ENCODE results near the gene EPHA10.

The EPHA10 gene

DNA sequence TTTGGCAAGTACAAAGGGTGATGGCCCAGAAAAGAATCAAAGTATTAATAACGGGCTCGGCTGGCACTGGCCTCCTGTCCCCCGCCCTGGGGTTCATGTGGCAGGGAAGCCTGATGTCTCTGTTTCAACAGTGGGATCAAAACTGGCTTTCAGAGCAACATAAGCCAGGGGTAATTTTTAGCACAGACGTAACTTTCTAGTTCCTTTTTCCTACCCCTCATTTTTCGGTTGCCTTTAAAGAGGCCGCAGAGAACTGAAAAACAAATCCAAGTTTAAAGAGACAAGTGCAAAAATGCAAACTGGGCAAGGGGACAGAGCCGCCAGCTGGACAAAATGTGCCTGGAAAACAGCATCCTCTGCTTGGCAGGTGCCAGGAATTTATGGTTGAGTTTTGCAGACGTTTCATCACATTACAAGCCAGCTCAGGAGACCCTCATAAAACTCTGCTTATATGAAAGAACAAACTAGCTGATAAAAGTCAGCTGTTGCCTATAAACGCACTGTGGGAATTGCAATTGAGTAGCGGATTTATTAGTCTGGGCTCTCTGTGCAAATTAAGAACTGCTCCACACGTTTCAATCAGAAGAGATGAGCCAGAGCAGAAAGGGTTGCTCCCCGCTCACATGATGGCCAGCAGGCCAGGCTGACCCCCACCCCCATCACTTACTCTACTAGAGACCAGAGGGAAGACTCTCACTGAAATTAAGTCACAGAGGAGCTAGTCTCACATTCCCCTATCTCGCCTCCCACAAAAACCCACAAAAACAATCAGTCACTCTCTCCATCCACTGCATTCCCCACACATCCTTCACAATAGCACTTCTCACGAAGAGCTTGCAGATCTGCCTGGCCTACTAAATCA, 88.4 kb downstream of the EPHA10 start:
- no peak for DNase-seq (ENCODE audit: low read depth)

DNA sequence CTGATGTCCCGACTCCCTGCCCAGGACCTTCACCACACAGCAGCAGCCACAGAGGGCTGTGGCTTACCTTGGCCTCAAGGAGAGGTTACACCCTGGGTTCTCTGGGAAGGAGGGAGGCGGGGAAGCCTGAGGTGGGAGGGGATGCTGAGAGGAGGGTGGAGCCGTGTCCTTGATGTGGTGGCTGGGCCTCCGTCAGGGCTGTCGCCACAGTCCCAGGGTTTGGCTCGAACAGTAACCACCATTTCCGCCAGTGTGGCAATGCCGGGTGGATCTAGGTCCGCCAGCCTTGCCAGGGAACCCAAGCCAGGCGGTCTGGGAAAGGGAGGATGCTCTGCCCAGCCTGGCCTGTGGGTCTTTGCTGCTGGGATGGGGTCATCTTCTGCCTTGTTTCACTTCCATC, 91.0 kb downstream of the EPHA10 start:
- no peak for DNase-seq (ENCODE audit: low read depth)

DNA sequence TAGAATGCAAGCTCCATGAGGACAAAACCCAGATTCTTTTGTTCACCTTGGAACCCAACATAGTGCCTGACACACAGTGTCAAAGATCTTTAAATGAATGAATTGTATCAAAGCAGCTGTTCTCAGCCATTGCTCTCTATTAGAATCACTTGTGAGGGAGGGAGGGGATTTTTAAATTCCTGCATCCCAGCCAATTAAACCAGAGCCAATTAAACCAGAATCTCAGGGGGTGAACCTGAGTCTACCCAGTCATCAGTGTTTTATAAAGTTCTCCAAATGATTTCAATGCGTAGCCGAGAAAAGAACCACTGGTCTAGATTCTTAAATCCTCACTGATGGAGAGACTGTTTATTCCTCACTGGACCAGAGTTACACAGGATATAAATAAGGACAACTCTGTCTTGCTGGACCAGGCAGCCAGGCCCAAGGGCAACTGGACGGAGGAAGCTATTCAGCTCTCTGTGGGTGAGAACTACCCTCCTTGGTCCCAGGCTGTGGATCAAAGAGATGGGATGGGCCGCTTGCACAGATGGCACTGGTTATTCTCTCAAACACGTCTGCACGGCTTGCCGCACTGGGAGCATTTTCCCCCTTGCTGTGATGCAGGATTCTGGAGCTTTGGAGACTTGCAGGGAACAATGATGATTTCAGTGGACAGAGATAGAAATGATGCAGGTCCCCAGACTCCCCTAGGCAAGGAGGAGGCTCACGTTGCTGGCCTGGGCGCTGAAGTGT, 92.6 kb downstream of the EPHA10 start:
- no peak for DNase-seq (ENCODE audit: low read depth)

DNA sequence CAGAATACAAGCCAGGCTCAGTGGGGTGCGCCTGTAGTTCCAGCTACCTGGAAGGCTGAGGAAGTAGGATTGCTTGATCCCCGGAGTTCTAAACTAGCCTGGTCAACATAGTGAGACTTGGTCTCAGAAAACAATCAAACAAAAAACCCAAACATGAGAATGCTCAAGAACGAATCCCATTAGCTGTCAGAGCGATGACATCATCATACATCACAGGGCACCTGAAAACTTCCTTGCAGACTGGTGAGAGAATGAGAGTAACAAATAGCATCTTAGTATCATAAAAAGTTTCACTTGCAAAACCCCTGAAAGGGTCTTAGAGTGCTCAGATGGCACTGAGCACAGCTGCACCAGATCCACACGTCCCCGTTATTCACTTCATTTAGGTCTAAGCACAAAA, 93.7 kb downstream of the EPHA10 start:
- no peak for DNase-seq (ENCODE audit: low read depth)

DNA sequence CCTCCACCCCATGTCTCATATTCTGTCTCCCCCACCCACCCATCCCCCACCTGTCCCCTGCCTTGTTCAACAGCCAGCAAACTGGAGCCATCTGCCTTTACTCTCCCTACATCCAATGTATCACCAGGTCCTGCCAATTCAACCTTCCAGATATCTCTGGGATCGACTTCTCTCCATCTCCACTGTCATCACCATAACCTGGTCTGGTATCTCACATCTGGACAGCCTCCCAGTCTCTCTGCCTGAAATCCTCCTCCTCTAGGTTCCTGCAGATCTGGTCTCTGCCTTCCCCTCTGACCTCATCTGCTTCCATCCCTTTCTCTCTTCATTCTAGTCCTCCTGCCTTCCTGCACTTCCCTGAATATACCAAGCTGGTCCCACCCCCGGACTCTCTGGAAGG, 94.8 kb downstream of the EPHA10 start:
- DNase-seq (ENCODE audit: low read depth), result no peak

DNA sequence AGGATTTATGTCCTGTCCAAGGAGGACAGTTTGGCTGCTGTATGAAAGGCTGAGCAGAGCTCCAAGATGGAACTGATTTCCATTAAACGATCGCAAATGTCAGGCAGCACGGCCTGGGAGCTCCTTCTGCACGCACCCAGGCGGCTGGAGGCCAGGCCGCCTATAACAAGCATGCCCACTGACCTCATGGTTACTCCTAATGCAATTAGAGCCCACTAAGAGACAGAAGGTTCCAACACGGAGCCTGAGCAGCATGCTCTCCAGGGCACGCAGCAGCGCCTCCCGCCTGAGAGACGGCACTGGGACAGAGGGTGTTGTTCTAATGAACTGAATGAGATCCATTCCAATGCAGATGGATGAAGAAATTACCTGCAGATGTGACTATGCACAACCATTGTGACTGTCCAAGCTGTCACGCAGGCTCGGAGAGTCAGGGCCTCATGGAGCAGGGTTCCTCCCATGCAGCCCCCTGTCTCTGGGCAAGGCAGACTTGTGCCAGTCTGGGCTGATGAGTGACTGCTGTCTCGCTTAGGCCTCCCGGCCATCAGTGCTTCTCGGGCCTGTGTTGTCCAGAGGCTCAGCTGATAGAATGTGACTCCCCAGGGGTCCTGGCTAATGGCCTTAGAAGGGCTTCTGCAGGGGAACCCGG, 97.8 kb downstream of the EPHA10 start:
- peak; percentile 49 for DNase-seq (ENCODE audit: low read depth)

DNA sequence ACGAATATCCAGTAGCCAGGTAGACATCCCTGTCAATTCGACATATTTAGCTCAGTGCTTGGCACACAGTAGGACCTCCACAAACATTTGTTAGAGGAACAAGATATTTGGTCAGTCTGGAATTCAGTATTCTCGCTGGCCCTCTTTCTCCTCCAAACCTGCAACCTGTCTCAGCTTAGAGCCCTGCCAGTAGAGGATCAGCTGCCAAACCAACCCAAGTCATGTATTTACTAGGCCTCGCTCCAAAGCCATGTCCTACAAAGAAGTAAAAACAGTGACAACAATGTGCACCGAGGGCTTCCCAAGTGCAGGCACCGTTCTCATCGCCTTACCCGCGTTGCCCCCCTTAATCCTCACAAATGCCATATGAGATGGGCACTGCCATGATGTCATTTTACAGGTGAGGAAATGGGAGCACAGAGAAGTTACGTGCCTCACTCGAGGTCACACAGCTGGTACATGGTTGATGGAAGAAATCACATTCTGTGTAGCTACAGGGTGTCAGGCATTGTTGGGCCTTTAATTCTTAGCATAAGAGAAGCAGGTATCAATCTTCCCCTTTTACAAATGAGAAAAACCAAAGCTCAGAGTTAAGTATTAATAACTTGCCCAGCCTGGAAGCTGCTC, 98.6 kb downstream of the EPHA10 start:
- no peak for DNase-seq (ENCODE audit: low read depth)

All from fibroblast of gingiva (primary cell).